Sigmoid colon (tissue), 7 donors: ENCODE data around the gene CDK16. TPM values are rescaled to one million over a fixed set of nuclear protein-coding genes. Genes with fewer than 3 reads are reported as not detected.

ENCODE experiments used
- DNase-seq: peaks from one replicate; pipeline ENCODE4 v3.0.0-alpha.2; 2019
- H3K27ac ChIP-seq, 4 donors: fragments of 200-600 bp; sonication (generic); one replicate each; pipeline ENCODE4 v1.5.1; 2016 to 2019; ENCODE audit warnings: mild to moderate bottlenecking in 1 of 4
- H3K27me3 ChIP-seq, 3 donors: fragments of 200-600 bp; sonication (generic); one replicate each; pipeline ENCODE4 v1.5.1; 2019; ENCODE audit warnings: mild to moderate bottlenecking in 1 of 3
- H3K36me3 ChIP-seq, 4 donors: fragments of 200-600 bp; sonication (generic); one replicate each; pipeline ENCODE4 v1.5.1; 2016 to 2019
- H3K4me1 ChIP-seq, 4 donors: fragments of 200-600 bp; sonication (generic); one replicate each; pipeline ENCODE4 v1.5.1; 2017 to 2019
- H3K4me3 ChIP-seq, 4 donors: fragments of 200-600 bp; sonication (generic); one replicate each; pipeline ENCODE4 v1.5.1; 2017 to 2019; ENCODE audit warnings: mild to moderate bottlenecking in 2 of 4, moderate library complexity in 1 of 4
- H3K9me3 ChIP-seq, 4 donors: fragments of 200-600 bp in 3 of 4; sonication (generic) in 3 of 4; one replicate each; pipeline versions ENCODE4 v1.5.1 to v1.6.1; 2013 to 2019
- CTCF ChIP-seq, 4 experiments: fragments of 450-650 bp in 3 of 4; fragments of 200-600 bp in 1 of 4; IDR thresholded peaks; one replicate each; pipeline ENCODE4 v1.5.1; 2016 to 2019; ENCODE audit warnings: antibody characterized with exemption in 4 of 4, mild to moderate bottlenecking in 3 of 4, moderate library complexity in 2 of 4
- EP300 ChIP-seq, 4 donors: sonication (generic); formaldehyde crosslinking; IDR thresholded peaks; one replicate each; pipeline ENCODE4 v1.6.1; 2017; ENCODE audit warnings: antibody characterized with exemption in 4 of 4
- POLR2A ChIP-seq, 2 donors: fragments of 450-650 bp; IDR thresholded peaks; one replicate each; pipeline ENCODE4 v1.6.1; 2016; ENCODE audit warnings: antibody characterized with exemption in 2 of 2, mild to moderate bottlenecking in 2 of 2, moderate library complexity in 2 of 2
- POLR2AphosphoS5 ChIP-seq, 4 donors: sonication (generic); formaldehyde crosslinking; IDR thresholded peaks; one replicate each; pipeline ENCODE4 v1.6.1; 2017; ENCODE audit warnings: antibody characterized with exemption in 4 of 4
- whole genome bisulfite sequencing, 2 donors: extraction: QIAGEN DNeasy Blood & Tissue Kit; methylation state at CpG; one replicate each; pipeline ENCODE4 v1.1.7; 2013; 5-methylcytosine and 5-hydroxymethylcytosine counted together
- intact Hi-C: fragments of 100-400 bp; cut with DNase I; formaldehyde crosslinking; loops from one replicate; pipeline ENCODE4 v1.15.1; 2023
- polyA plus RNA-seq, 3 donors: library from polyadenylated mRNA; stranded (reverse); fragments of 200-250 nt; gene quantifications; one replicate each; pipeline ENCODE4 v1.2.3, GENCODE V29; 2013
- total RNA-seq, 4 donors: library from RNA; depleted of rRNA; stranded (reverse); fragments of >200 nt; gene quantifications; one replicate each; pipeline ENCODE4 v1.1.0, GENCODE V29; 2016
- donor health status: healthy with polysubstance abuse.
- donor health status: Bipolar disorder and iron deficiency.
- donor health status: healthy.

Gene CDK16
- total and polyA plus RNA-seq, 7 donors: 35.4 to 64.6 (median 46.3) TPM

- DNase-seq: no peak
- peak overlapping the region in 1 of 4 donors; percentile 62 for H3K27ac ChIP-seq
- H3K9me3 ChIP-seq: no peaks in the 10 kb centered on the region
- no peaks in the 10 kb centered on the region for H3K27me3 ChIP-seq
- intact Hi-C loops: no loop called here
- peaks cover 34 to 49% (median 46%) of the 10 kb centered on the region in 4 donors for H3K36me3 ChIP-seq
- 80 to 88% methylated on average over 10 of the region's 10 CpGs for WGBS, 2 donors
- TF ChIP-seq CTCF (IDR thresholded peaks at IDR 0.05) (no peak), POLR2A (IDR thresholded peaks at IDR 0.05) (no peak), POLR2AphosphoS5 (IDR thresholded peaks at IDR 0.05) (no peak), EP300 (IDR thresholded peaks at IDR 0.05) (no peak)
- H3K4me1 ChIP-seq: peaks cover 0 to 53% (median 36%) of the 10 kb centered on the region in 4 donors
- H3K4me3 ChIP-seq: no peak overlapping the region
Observed at GRCh38 chrX:47198026-47198686, 20.3 kb upstream of the CDK16 start.

- no peak for DNase-seq
- Histone ChIP-seq H3K27ac (peak overlapping the region in 1 of 4 donors; percentile 62), H3K4me1 (peaks cover 0 to 51% (median 36%) of the 10 kb centered on the region in 4 donors), H3K36me3 (peaks cover 37 to 52% (median 50%) of the 10 kb centered on the region in 4 donors), H3K27me3 (no peaks in the 10 kb centered on the region), H3K9me3 (no peaks in the 10 kb centered on the region), H3K4me3 (no peak overlapping the region)
- TF ChIP-seq EP300 (IDR thresholded peaks at IDR 0.05): no peak
- TF ChIP-seq POLR2AphosphoS5 (IDR thresholded peaks at IDR 0.05): no peak
- TF ChIP-seq CTCF (IDR thresholded peaks at IDR 0.05): no peak
- no peak for TF ChIP-seq POLR2A (IDR thresholded peaks at IDR 0.05)
- WGBS, 2 donors: 83 to 85% methylated on average over 15 of the region's 15 CpGs
- intact Hi-C loops: no loop called here
Observed at GRCh38 chrX:47198687-47199080, 19.8 kb upstream of the CDK16 start.

GRCh38 chrX:47199286-47199685 lies 19.2 kb upstream of the CDK16 start:
- no peaks in the 10 kb centered on the region for H3K9me3 ChIP-seq
- H3K27me3 ChIP-seq: no peaks in the 10 kb centered on the region
- H3K4me3 ChIP-seq: no peak overlapping the region
- DNase-seq: no peak
- peak overlapping the region in 1 of 4 donors; percentile 62 for H3K27ac ChIP-seq
- peaks cover 0 to 49% (median 36%) of the 10 kb centered on the region in 4 donors for H3K4me1 ChIP-seq
- TF ChIP-seq EP300 (IDR thresholded peaks at IDR 0.05) (no peak), POLR2AphosphoS5 (IDR thresholded peaks at IDR 0.05) (no peak), CTCF (IDR thresholded peaks at IDR 0.05) (no peak), POLR2A (IDR thresholded peaks at IDR 0.05) (no peak)
- 89 to 94% methylated on average over 10 of the region's 10 CpGs for WGBS, 2 donors
- peaks cover 37 to 55% (median 50%) of the 10 kb centered on the region in 4 donors for H3K36me3 ChIP-seq
- intact Hi-C loops: no loop called here

GRCh38 chrX:47200385-47201150 lies 17.9 kb upstream of the CDK16 start:
- H3K9me3 ChIP-seq: no peaks in the 10 kb centered on the region
- H3K4me1 ChIP-seq: peaks cover 0 to 36% (median 26%) of the 10 kb centered on the region in 4 donors
- H3K4me3 ChIP-seq: no peak overlapping the region
- WGBS, 2 donors: 44 to 75% methylated on average over 9 of the region's 9 CpGs
- H3K27me3 ChIP-seq: no peaks in the 10 kb centered on the region
- peak overlapping the region in 2 of 4 donors; percentile 31 to 62 for H3K27ac ChIP-seq
- peaks cover 37 to 68% (median 56%) of the 10 kb centered on the region in 4 donors for H3K36me3 ChIP-seq
- DNase-seq: no peak
- TF ChIP-seq POLR2AphosphoS5 (IDR thresholded peaks at IDR 0.05): no peak
- no peak for TF ChIP-seq EP300 (IDR thresholded peaks at IDR 0.05)
- TF ChIP-seq CTCF (IDR thresholded peaks at IDR 0.05): no peak
- TF ChIP-seq POLR2A (IDR thresholded peaks at IDR 0.05): no peak
- intact Hi-C loops: no loop called here
